ENCODE measurements around the gene TFCP2L1. TPM values are rescaled to one million over a fixed set of nuclear protein-coding genes. Genes with fewer than 3 reads are reported as not detected.
A peak's percentile ranks its signal among the peaks of the same experiment; 100 is the strongest.
"Not testable (repeated sequence)": the region's sequence is repeated elsewhere in the genome, so short reads cannot be mapped to it uniquely, and the experiment has no call there.

Gene TFCP2L1
- total and polyA plus RNA-seq, 7 donors = 0.14 to 1.8 (median 0.53) TPM

GRCh38 chr2:121232626-121233265, 52.3 kb downstream of the TFCP2L1 start:
- intact Hi-C loops (cut with DNase I) = no loop called here
- WGBS, 3 donors = 94% methylated on average over 6 of the region's 6 CpGs

GRCh38 chr2:121231385-121232000, 53.5 kb downstream of the TFCP2L1 start:
- DNase-seq (peak in 1 of 2 donors; percentile 23), ATAC-seq (no peak)

More at GRCh38 chr2:121232626-121233265, 52.3 kb downstream of the TFCP2L1 start:
- Histone ChIP-seq H3K9me3 (no peaks in the 10 kb centered on the region), H3K36me3 (ENCODE audit: insufficient read depth in 1 of 2, low read depth in 1 of 2) (no peaks in the 10 kb centered on the region), H3K4me1 (no peaks in the 10 kb centered on the region), H3K27ac (no peak overlapping the region), H3K27me3 (ENCODE audit: insufficient read depth in 3 of 3, low read length in 2 of 3) (peaks cover 0 to 1% (median 0%) of the 10 kb centered on the region in 3 donors), H3K4me3 (no peak overlapping the region)
- DNase-seq = peak in 1 of 2 donors; percentile 8
- TF ChIP-seq CTCF (IDR thresholded peaks at IDR 0.05) = no peak
- ATAC-seq = no peak

GRCh38 chr2:121228521-121228920, 56.5 kb downstream of the TFCP2L1 start:
- Histone ChIP-seq H3K4me3 (no peak overlapping the region), H3K27me3 (ENCODE audit: insufficient read depth in 3 of 3, low read length in 2 of 3) (no peaks in the 10 kb centered on the region), H3K9me3 (no peaks in the 10 kb centered on the region), H3K27ac (no peak overlapping the region), H3K36me3 (ENCODE audit: insufficient read depth in 1 of 2, low read depth in 1 of 2) (no peaks in the 10 kb centered on the region), H3K4me1 (no peaks in the 10 kb centered on the region)
- intact Hi-C loops (cut with DNase I) = no loop called here
- DNase-seq (peak in 1 of 2 donors; percentile 10), ATAC-seq (no peak)
- TF ChIP-seq CTCF (IDR thresholded peaks at IDR 0.05) = no peak
- WGBS, 3 donors = 86 to 91% (median 89%) methylated on average over 6 of the region's 6 CpGs

More at GRCh38 chr2:121231385-121232000, 53.5 kb downstream of the TFCP2L1 start:
- Histone ChIP-seq H3K27me3 (ENCODE audit: insufficient read depth in 3 of 3, low read length in 2 of 3) (peaks cover 0 to 1% (median 0%) of the 10 kb centered on the region in 3 donors), H3K4me3 (no peak overlapping the region), H3K4me1 (no peaks in the 10 kb centered on the region), H3K9me3 (no peaks in the 10 kb centered on the region), H3K36me3 (ENCODE audit: insufficient read depth in 1 of 2, low read depth in 1 of 2) (no peaks in the 10 kb centered on the region), H3K27ac (no peak overlapping the region)
- intact Hi-C loops (cut with DNase I) = no loop called here
- TF ChIP-seq CTCF (IDR thresholded peaks at IDR 0.05) = no peak
- WGBS, 3 donors = 79 to 81% (median 80%) methylated on average over 17 of the region's 17 CpGs

- H3K36me3 ChIP-seq (ENCODE audit: insufficient read depth in 1 of 2, low read depth in 1 of 2); H3K27ac ChIP-seq; H3K9me3 ChIP-seq; H3K4me1 ChIP-seq; H3K27me3 ChIP-seq (ENCODE audit: insufficient read depth in 3 of 3, low read length in 2 of 3); intact Hi-C loops (cut with DNase I); H3K4me3 ChIP-seq: not testable (repeated sequence)
- WGBS, 3 donors = 53 to 64% (median 54%) methylated on average over 18 of the region's 18 CpGs
- DNase-seq (peak in 1 of 2 donors; percentile 36), ATAC-seq (peak in 2 of 4 donors; percentile 37 to 49)
These were observed 57.4 kb downstream of the TFCP2L1 start for GRCh38 chr2:121227381-121228144.

GRCh38 chr2:121225681-121226080, 59.3 kb downstream of the TFCP2L1 start:
- H3K27ac ChIP-seq; ATAC-seq; intact Hi-C loops (cut with DNase I); H3K4me1 ChIP-seq; H3K36me3 ChIP-seq (ENCODE audit: insufficient read depth in 1 of 2, low read depth in 1 of 2); H3K4me3 ChIP-seq; H3K27me3 ChIP-seq (ENCODE audit: insufficient read depth in 3 of 3, low read length in 2 of 3); H3K9me3 ChIP-seq: not testable (repeated sequence)
- WGBS, 3 donors = 83 to 88% (median 87%) methylated on average over 23 to 26 of the region's 26 CpGs
- peak in 1 of 2 donors; percentile 10 for DNase-seq

All from psoas muscle (tissue), 8 donors.